ENCODE data around the gene PTPRN. TPM values are rescaled to one million over a fixed set of nuclear protein-coding genes. Genes with fewer than 3 reads are reported as not detected.

The PTPRN gene
- total RNA-seq, 1 experiment from 2014 or later, result 6.5 TPM

GRCh38 chr2:219278655-219279150 lies 30.5 kb downstream of the PTPRN start:
- Histone ChIP-seq H4K5ac (ENCODE audit: insufficient read length, low read depth, low read length) (no peak overlapping the region), H4K91ac (ENCODE audit: insufficient read length, low read depth, low read length) (no peak overlapping the region), H3K9me3 (ENCODE audit: control insufficient read depth, low read depth, low read length) (no peaks in the 10 kb centered on the region), H3T11ph (ENCODE audit: low read length) (no peak overlapping the region), H2AK5ac (ENCODE audit: insufficient read length, low read length) (no peak overlapping the region), H3K4me2 (ENCODE audit: insufficient read depth, insufficient read length, low read length) (peak overlapping the region; percentile 79), H3K4ac (ENCODE audit: low read depth, low read length) (no peak overlapping the region), H3K23ac (ENCODE audit: insufficient read length, low read depth, low read length) (no peak overlapping the region), H2BK120ac (ENCODE audit: low read depth, low read length, poor library complexity, severe bottlenecking) (no peak overlapping the region), H4K8ac (replicated peaks; ENCODE audit: insufficient read length, low read depth, low read length) (no peak overlapping the region), H3K27ac (ENCODE audit: insufficient read length, low read depth, low read length) (no peak overlapping the region), H3K18ac (ENCODE audit: insufficient read length, low read depth, low read length) (peak overlapping the region; percentile 37), H2BK15ac (ENCODE audit: low read depth, low read length) (no peak overlapping the region), H3K27me3 (ENCODE audit: insufficient read depth, low read length) (no peaks in the 10 kb centered on the region), H3K79me2 (ENCODE audit: insufficient read depth, low read length) (no peaks in the 10 kb centered on the region), H3K23me2 (ENCODE audit: insufficient read length, low read depth, low read length, poor library complexity, severe bottlenecking) (peaks cover 12% of the 10 kb centered on the region), H3K14ac (ENCODE audit: insufficient read depth, low read length) (peak overlapping the region; percentile 81; the same call in 1 of the 2 replicates), H3K9ac (ENCODE audit: extremely low read depth, insufficient read length, low read length) (peak overlapping the region; percentile 47), H2AFZ (ENCODE audit: low read length) (no peak overlapping the region), H3K79me1 (ENCODE audit: insufficient read depth, low read depth, low read length, poor library complexity, severe bottlenecking) (no peaks in the 10 kb centered on the region), H3K56ac (ENCODE audit: insufficient read length, low read depth, low read length) (no peak overlapping the region), H2BK5ac (ENCODE audit: insufficient read length, low read length) (no peak overlapping the region), H2BK12ac (ENCODE audit: insufficient read length, low read depth, low read length) (no peak overlapping the region), H2BK20ac (ENCODE audit: low read depth, low read length, poor library complexity, severe bottlenecking) (no peak overlapping the region), H4K20me1 (ENCODE audit: control insufficient read depth, insufficient read depth, insufficient read length) (no peaks in the 10 kb centered on the region), H3K4me1 (ENCODE audit: insufficient read depth, low read length) (peaks cover 4% of the 10 kb centered on the region; the same call in 1 of the 2 replicates)
- peak overlapping the region; percentile 77 to 89 for H3K4me3 Mint-ChIP-seq
- no peak for TF ChIP-seq CTCF (conservative IDR thresholded peaks at IDR 0.05)
- H3K36me3 Mint-ChIP-seq (ENCODE audit: insufficient read depth in 1 of 3, low read depth in 3 of 3), result peaks cover 4 to 27% (median 14%) of the 10 kb centered on the region in 3 experiments; a peak in 6 of 7 replicates
- peak overlapping the region; percentile 77 to 92 (median 85); a peak in 6 of 7 replicates for H3K27ac Mint-ChIP-seq
- peaks cover 38 to 42% of the 10 kb centered on the region in 2 experiments for H3K4me1 Mint-ChIP-seq
- no CpG with 5 or more reads among the region's 9 CpGs for WGBS (ENCODE audit: extremely low coverage, insufficient read length, low lambda C conversion rate)
- DNase-seq, result no peak
- no peaks in the 10 kb centered on the region for H3K9me3 Mint-ChIP-seq
- peaks cover 2% of the 10 kb centered on the region for H3K27me3 Mint-ChIP-seq (ENCODE audit: low read depth)

Data from H9 (cell line).